GM23338 (cell line): ENCODE results near the gene UNC5A. TPM values are rescaled to one million over a fixed set of nuclear protein-coding genes. Genes with fewer than 3 reads are reported as not detected.

ENCODE experiments used
- ATAC-seq: fragments of 200-7000 bp; cut with Tn5 transposase; 3 replicates; pipeline ENCODE4 v1.9.1; 2020
- DNase-seq: peaks from one replicate; pipeline ENCODE4 v3.0.0-alpha.2; 2015; ENCODE audit warnings: low spot score
- H2AFZ ChIP-seq: fragments of 200-600 bp; sonication (generic); 2 replicates; pipeline ENCODE4 v1.8.0; 2016; ENCODE audit warnings: antibody characterized with exemption, mild to moderate bottlenecking, moderate library complexity
- H3F3A ChIP-seq: fragments of 200-600 bp; sonication (generic); replicated peaks from 2 replicates; pipeline ENCODE4 v1.8.0; 2017; ENCODE audit warnings: antibody characterized with exemption, mixed run types, low read depth
- H3K27ac ChIP-seq: fragments of 200-600 bp; sonication (generic); 2 replicates; pipeline ENCODE4 v1.6.1; 2016; ENCODE audit warnings: low read depth
- H3K27me3 ChIP-seq: fragments of 200-600 bp; sonication (generic); 2 replicates; pipeline ENCODE4 v1.8.0; 2016; ENCODE audit warnings: mild to moderate bottlenecking, mixed run types, moderate library complexity; ENCODE audit not compliant: insufficient read depth
- H3K36me3 ChIP-seq: fragments of 200-600 bp; sonication (generic); 2 replicates; pipeline ENCODE4 v1.8.0; 2016; ENCODE audit warnings: mild to moderate bottlenecking; ENCODE audit not compliant: insufficient read depth
- H3K4me1 ChIP-seq: fragments of 200-600 bp; sonication (generic); 2 replicates; pipeline ENCODE4 v1.8.0; 2016; ENCODE audit warnings: mild to moderate bottlenecking, moderate library complexity; ENCODE audit not compliant: insufficient read depth
- H3K4me2 ChIP-seq: fragments of 200-600 bp; sonication (generic); 2 replicates; pipeline ENCODE4 v1.7.1; 2017; ENCODE audit warnings: mixed run types
- H3K4me3 ChIP-seq: fragments of 200-600 bp; sonication (generic); 2 replicates; pipeline ENCODE4 v1.6.1; 2016; ENCODE audit warnings: mixed run types
- H3K79me2 ChIP-seq: fragments of 200-600 bp; sonication (generic); replicated peaks from 2 replicates; pipeline ENCODE4 v1.8.0; 2017; ENCODE audit warnings: mild to moderate bottlenecking; ENCODE audit not compliant: insufficient read depth
- H3K9me2 ChIP-seq: fragments of 200-600 bp; sonication (generic); 2 replicates; pipeline ENCODE4 v1.8.0; 2017; ENCODE audit not compliant: insufficient read depth
- H4K20me1 ChIP-seq: fragments of 200-600 bp; sonication (generic); replicated peaks from 2 replicates; pipeline ENCODE4 v1.8.0; 2017; ENCODE audit warnings: mild to moderate bottlenecking; ENCODE audit not compliant: insufficient read depth
- H3K27ac Mint-ChIP-seq: 2 replicates; pipeline ENCODE4 v1.8.0; 2020; ENCODE audit warnings: inconsistent platforms, mild to moderate bottlenecking, moderate library complexity, mixed read lengths
- H3K27me3 Mint-ChIP-seq: 3 replicates; pipeline ENCODE4 v1.8.0; 2022; ENCODE audit warnings: low read depth, mild to moderate bottlenecking, moderate library complexity, mixed read lengths, inconsistent platforms; ENCODE audit not compliant: insufficient read depth, poor library complexity
- H3K36me3 Mint-ChIP-seq: 3 replicates; pipeline ENCODE4 v1.8.0; 2021; ENCODE audit warnings: low read depth, mild to moderate bottlenecking, inconsistent platforms, moderate library complexity, mixed read lengths
- H3K4me1 Mint-ChIP-seq: 3 replicates; pipeline ENCODE4 v1.8.0; 2020; ENCODE audit warnings: mild to moderate bottlenecking, inconsistent platforms, mixed read lengths
- H3K4me3 Mint-ChIP-seq: 3 replicates; pipeline ENCODE4 v1.8.0; 2021; ENCODE audit warnings: moderate library complexity, mild to moderate bottlenecking, inconsistent platforms, mixed read lengths
- H3K9me3 Mint-ChIP-seq: 3 replicates; pipeline ENCODE4 v1.8.0; 2020; ENCODE audit warnings: moderate library complexity, mild to moderate bottlenecking, inconsistent platforms, mixed read lengths
- CREB1 ChIP-seq: fragments of 250-450 bp; sonication (Bioruptor Pico); IDR thresholded peaks from 2 replicates; pipeline ENCODE4 v1.5.0; 2020; ENCODE audit warnings: low read depth, mild to moderate bottlenecking, moderate library complexity
- EZH2 ChIP-seq: fragments of 200-600 bp; sonication (generic); IDR thresholded peaks from one replicate; pipeline ENCODE4 v1.8.0; 2017; ENCODE audit warnings: antibody characterized with exemption, mild to moderate bottlenecking, low read depth; ENCODE audit not compliant: unreplicated experiment
- EZH2phosphoT487 ChIP-seq: fragments of 200-600 bp; sonication (generic); IDR thresholded peaks from one replicate; pipeline ENCODE4 v1.8.1; 2018; ENCODE audit warnings: antibody characterized with exemption; ENCODE audit not compliant: unreplicated experiment
- JUNB ChIP-seq: IDR thresholded peaks from one replicate; pipeline ENCODE4 v1.6.1; 2016; ENCODE audit warnings: antibody characterized with exemption; ENCODE audit not compliant: unreplicated experiment
- ZNF114 ChIP-seq: fragments of 250-450 bp; sonication (Bioruptor Pico); IDR thresholded peaks from 2 replicates; pipeline ENCODE4 v1.5.0; 2020; ENCODE audit warnings: mild to moderate bottlenecking, moderate library complexity
- polyA plus RNA-seq: library from polyadenylated mRNA; unstranded; fragments of >200 nt; fragmentation: Nextera tagmentation; extraction: Ambion mirVana; gene quantifications from 2 replicates; pipeline ENCODE4 v1.2.1, GENCODE V29; 2016
- total RNA-seq: library from RNA; depleted of rRNA; stranded (reverse); fragments of >200 nt; shearing (Covaris generic); gene quantifications from 2 replicates; pipeline ENCODE4 v1.2.3, GENCODE V29; 2014
- TF ChIP-seq, protein P1 (sequence below): IDR thresholded peaks from one replicate; pipeline ENCODE4 v1.6.1; 2018; ENCODE audit warnings: antibody characterized with exemption; ENCODE audit not compliant: unreplicated experiment
- TF ChIP-seq, protein P2 (sequence below), 2 experiments: fragments of 200-600 bp in 1 of 2; sonication (generic) in 1 of 2; conservative IDR thresholded peaks; 2 replicates each; pipeline versions ENCODE4 v1.5.1 to v1.6.1; 2016 to 2017; ENCODE audit warnings: antibody characterized with exemption in 2 of 2, low read depth in 2 of 2, mild to moderate bottlenecking in 2 of 2, moderate library complexity in 1 of 2
- TF ChIP-seq, protein P3 (sequence below): IDR thresholded peaks from 2 replicates; pipeline ENCODE4 v1.6.1; 2016; ENCODE audit warnings: antibody characterized with exemption

The UNC5A gene
- total and polyA plus RNA-seq, 2 experiments from 2014 or later, result 0.92 to 3.9 TPM

DNA sequence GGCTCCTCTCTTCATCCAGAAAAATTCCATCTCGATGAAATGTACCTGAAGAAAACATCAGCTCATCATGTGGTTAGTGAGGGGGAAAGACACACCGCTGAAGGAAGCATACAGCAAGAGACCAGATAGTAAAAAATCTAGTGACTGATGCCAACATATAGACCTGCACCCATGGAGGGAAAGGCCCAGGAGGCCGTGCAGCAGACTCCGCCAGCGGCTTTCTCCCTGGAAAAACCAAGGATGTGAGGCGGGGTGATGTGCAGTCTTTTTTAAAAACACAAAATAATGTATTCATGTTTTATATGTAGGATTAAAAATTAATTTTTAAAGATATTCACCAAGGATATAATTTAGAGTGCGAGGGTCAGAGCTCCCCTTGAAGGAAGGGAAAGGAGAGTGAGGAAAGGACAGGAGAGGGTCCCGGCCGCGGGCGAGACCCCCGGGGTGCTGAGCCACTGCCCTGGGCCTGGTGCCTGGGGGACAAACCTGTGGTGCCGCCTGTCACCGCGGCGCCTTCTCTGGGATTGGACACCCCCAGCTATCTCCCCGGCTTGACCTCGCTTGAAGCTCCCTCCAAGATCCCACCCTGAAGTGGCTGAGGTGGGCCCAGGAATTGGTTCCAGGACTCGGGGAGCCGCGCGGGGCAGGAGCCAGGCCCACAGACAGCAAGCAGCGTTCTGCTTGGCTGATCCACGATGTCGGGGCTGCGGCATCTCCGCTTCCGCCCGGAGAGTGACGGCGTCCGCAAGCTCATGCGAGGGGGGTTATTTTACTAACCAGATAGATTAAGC, 12.1 kb upstream of the UNC5A start:
- Histone ChIP-seq H4K20me1 (no peaks in the 10 kb centered on the region; the same call in 1 of the 2 replicates), H3K4me1 (no peaks in the 10 kb centered on the region), H3K27ac (no peak overlapping the region), H3F3A (no peaks in the 10 kb centered on the region), H3K4me3 (no peak overlapping the region), H3K9me2 (no peaks in the 10 kb centered on the region), H3K36me3 (no peaks in the 10 kb centered on the region), H3K27me3 (no peaks in the 10 kb centered on the region), H3K4me2 (no peak overlapping the region), H2AFZ (no peak overlapping the region), H3K79me2 (no peaks in the 10 kb centered on the region)
- Mint-ChIP-seq H3K4me1 (peaks cover 14% of the 10 kb centered on the region), H3K36me3 (no peaks in the 10 kb centered on the region), H3K27ac (no peak overlapping the region), H3K9me3 (no peaks in the 10 kb centered on the region), H3K4me3 (no peak overlapping the region), H3K27me3 (peaks cover 10% of the 10 kb centered on the region)
- ATAC-seq, result no peak
- TF ChIP-seq EZH2 (no peak), ZNF114 (no peak), CREB1 (CRISPR knock-in tag) (no peak)
- TF ChIP-seq, protein P1, sequence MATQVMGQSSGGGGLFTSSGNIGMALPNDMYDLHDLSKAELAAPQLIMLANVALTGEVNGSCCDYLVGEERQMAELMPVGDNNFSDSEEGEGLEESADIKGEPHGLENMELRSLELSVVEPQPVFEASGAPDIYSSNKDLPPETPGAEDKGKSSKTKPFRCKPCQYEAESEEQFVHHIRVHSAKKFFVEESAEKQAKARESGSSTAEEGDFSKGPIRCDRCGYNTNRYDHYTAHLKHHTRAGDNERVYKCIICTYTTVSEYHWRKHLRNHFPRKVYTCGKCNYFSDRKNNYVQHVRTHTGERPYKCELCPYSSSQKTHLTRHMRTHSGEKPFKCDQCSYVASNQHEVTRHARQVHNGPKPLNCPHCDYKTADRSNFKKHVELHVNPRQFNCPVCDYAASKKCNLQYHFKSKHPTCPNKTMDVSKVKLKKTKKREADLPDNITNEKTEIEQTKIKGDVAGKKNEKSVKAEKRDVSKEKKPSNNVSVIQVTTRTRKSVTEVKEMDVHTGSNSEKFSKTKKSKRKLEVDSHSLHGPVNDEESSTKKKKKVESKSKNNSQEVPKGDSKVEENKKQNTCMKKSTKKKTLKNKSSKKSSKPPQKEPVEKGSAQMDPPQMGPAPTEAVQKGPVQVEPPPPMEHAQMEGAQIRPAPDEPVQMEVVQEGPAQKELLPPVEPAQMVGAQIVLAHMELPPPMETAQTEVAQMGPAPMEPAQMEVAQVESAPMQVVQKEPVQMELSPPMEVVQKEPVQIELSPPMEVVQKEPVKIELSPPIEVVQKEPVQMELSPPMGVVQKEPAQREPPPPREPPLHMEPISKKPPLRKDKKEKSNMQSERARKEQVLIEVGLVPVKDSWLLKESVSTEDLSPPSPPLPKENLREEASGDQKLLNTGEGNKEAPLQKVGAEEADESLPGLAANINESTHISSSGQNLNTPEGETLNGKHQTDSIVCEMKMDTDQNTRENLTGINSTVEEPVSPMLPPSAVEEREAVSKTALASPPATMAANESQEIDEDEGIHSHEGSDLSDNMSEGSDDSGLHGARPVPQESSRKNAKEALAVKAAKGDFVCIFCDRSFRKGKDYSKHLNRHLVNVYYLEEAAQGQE, result no peak
- TF ChIP-seq, protein P2, sequence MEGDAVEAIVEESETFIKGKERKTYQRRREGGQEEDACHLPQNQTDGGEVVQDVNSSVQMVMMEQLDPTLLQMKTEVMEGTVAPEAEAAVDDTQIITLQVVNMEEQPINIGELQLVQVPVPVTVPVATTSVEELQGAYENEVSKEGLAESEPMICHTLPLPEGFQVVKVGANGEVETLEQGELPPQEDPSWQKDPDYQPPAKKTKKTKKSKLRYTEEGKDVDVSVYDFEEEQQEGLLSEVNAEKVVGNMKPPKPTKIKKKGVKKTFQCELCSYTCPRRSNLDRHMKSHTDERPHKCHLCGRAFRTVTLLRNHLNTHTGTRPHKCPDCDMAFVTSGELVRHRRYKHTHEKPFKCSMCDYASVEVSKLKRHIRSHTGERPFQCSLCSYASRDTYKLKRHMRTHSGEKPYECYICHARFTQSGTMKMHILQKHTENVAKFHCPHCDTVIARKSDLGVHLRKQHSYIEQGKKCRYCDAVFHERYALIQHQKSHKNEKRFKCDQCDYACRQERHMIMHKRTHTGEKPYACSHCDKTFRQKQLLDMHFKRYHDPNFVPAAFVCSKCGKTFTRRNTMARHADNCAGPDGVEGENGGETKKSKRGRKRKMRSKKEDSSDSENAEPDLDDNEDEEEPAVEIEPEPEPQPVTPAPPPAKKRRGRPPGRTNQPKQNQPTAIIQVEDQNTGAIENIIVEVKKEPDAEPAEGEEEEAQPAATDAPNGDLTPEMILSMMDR (conservative IDR thresholded peaks at IDR 0.05; ENCODE audit: low read depth in 2 of 2), result no peak
- no peak for DNase-seq

DNA sequence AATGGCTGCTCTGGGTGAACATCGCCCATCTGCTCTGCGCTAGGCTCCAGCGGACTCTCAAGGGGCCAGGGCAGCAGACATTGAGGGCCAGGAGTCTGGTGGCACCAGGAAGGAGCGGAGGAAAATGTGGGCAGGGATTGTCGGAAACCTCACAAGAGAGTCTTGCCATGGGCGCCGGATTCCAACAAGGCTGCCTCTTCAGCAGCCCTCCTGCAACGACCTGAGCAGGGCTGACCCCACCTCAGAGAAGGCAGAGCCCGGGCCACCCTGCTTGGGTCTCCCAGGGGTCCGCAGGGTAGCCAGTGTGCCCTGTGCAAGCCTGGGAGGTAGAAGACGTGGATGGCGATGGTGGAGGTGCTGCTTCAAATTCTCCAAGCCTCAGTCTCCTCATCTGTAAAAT, 11.4 kb upstream of the UNC5A start:
- H3K27ac Mint-ChIP-seq, result no peak overlapping the region
- H2AFZ ChIP-seq, result no peak overlapping the region
- H3K4me1 ChIP-seq, result no peaks in the 10 kb centered on the region
- no peak for TF ChIP-seq EZH2phosphoT487
- TF ChIP-seq, protein P3, sequence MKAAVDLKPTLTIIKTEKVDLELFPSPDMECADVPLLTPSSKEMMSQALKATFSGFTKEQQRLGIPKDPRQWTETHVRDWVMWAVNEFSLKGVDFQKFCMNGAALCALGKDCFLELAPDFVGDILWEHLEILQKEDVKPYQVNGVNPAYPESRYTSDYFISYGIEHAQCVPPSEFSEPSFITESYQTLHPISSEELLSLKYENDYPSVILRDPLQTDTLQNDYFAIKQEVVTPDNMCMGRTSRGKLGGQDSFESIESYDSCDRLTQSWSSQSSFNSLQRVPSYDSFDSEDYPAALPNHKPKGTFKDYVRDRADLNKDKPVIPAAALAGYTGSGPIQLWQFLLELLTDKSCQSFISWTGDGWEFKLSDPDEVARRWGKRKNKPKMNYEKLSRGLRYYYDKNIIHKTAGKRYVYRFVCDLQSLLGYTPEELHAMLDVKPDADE, result no peak
- TF ChIP-seq EZH2, result no peak
- no peak for TF ChIP-seq JUNB
- ATAC-seq, result no peak
- H3K4me2 ChIP-seq, result no peak overlapping the region
- H3K36me3 Mint-ChIP-seq, result no peaks in the 10 kb centered on the region
- no peak overlapping the region for H3K27ac ChIP-seq
- H3K9me2 ChIP-seq, result no peaks in the 10 kb centered on the region
- peaks cover 13% of the 10 kb centered on the region for H3K4me1 Mint-ChIP-seq
- DNase-seq, result no peak
- no peaks in the 10 kb centered on the region for H3K27me3 ChIP-seq
- no peaks in the 10 kb centered on the region for H3F3A ChIP-seq
- H3K4me3 Mint-ChIP-seq, result no peak overlapping the region
- no peaks in the 10 kb centered on the region; the same call in 1 of the 2 replicates for H4K20me1 ChIP-seq
- H3K9me3 Mint-ChIP-seq, result no peaks in the 10 kb centered on the region
- peaks cover 10% of the 10 kb centered on the region for H3K27me3 Mint-ChIP-seq
- H3K79me2 ChIP-seq, result no peaks in the 10 kb centered on the region
- H3K4me3 ChIP-seq, result no peak overlapping the region
- H3K36me3 ChIP-seq, result no peaks in the 10 kb centered on the region
